ENCODE results near the gene RPLP1.
"Not testable (repeated sequence)": the region's sequence is repeated elsewhere in the genome, so short reads cannot be mapped to it uniquely, and the experiment has no call there.

RPLP1 gene

GRCh38 chr15:69443032-69443611 is 9.5 kb upstream of the RPLP1 start:
- DNase-seq = no peak

- no peak for DNase-seq
Measured at GRCh38 chr15:69444686-69445085, 7.9 kb upstream of the RPLP1 start.

- no peak for DNase-seq
Measured at GRCh38 chr15:69446953-69447352, 5.7 kb upstream of the RPLP1 start.

- not testable (repeated sequence) for DNase-seq
Measured at GRCh38 chr15:69450221-69450620, 2.4 kb upstream of the RPLP1 start.

- DNase-seq = no peak
Measured at GRCh38 chr15:69450968-69451695, 1.5 kb upstream of the RPLP1 start.

- peak in 1 of 2 experiments; percentile 60 for DNase-seq
Measured at GRCh38 chr15:69451951-69452691, 497 bp upstream of the RPLP1 start.

GRCh38 chr15:69454953-69455352 is 2.3 kb downstream of the RPLP1 start:
- no peak for DNase-seq

- peak in 1 of 2 experiments; percentile 43 for DNase-seq
Measured at GRCh38 chr15:69456208-69457166, 3.9 kb downstream of the RPLP1 start.

- DNase-seq = no peak
Measured at GRCh38 chr15:69457304-69458280, 5.0 kb downstream of the RPLP1 start.

- DNase-seq = no peak
Measured at GRCh38 chr15:69459066-69459465, 6.4 kb downstream of the RPLP1 start.

GRCh38 chr15:69460481-69460880 is 7.9 kb downstream of the RPLP1 start:
- no peak for DNase-seq

GRCh38 chr15:69462030-69462492 is 9.4 kb downstream of the RPLP1 start:
- no peak for DNase-seq

GRCh38 chr15:69462493-69463181 is 10.0 kb downstream of the RPLP1 start:
- peak; percentile 95 for DNase-seq

- DNase-seq = no peak
Measured at GRCh38 chr15:69463182-69463756, 10.7 kb downstream of the RPLP1 start.

GRCh38 chr15:69465253-69465652 is 12.6 kb downstream of the RPLP1 start:
- no peak for DNase-seq

GRCh38 chr15:69466733-69467132 is 14.1 kb downstream of the RPLP1 start:
- no peak for DNase-seq

- no peak for DNase-seq
Measured at GRCh38 chr15:69467636-69468035, 15.0 kb downstream of the RPLP1 start.

- DNase-seq = peak; percentile 83 to 88
Measured at GRCh38 chr15:69468241-69469121, 15.9 kb downstream of the RPLP1 start.

- no peak for DNase-seq
Measured at GRCh38 chr15:69469467-69470201, 17.0 kb downstream of the RPLP1 start.

Measured in activated T-cell treated with anti-CD3 and anti-CD28 coated beads, Interleukin-2, amount 50 U/mL, for 48 hours (primary cell).